ENCODE data around the gene ZNFX1.

DNA sequence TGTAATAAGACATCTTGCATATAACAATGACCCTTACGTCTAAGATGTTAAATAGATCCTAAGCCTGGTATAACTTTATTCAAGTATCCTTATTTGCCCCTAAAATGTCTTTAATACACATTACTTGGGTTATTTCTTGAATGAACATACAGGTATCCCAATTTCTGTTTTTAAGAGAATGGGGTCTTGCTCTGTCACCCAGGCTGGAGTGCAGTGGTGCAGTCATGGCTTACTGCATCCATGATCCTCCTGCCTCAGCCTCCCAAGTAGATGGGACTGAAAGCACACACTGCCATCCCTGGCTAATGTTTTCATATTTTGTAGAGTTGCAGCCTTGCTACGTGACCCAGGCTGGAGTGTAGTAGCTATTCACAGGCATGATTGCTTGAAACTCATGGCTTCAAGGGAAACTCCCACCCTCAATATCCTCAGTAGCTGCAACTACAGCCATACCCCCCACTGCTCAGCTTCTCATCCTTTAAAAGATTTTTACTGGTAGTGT lies 10.4 kb upstream of the ZNFX1 start:
- TF ChIP-seq, protein P1, sequence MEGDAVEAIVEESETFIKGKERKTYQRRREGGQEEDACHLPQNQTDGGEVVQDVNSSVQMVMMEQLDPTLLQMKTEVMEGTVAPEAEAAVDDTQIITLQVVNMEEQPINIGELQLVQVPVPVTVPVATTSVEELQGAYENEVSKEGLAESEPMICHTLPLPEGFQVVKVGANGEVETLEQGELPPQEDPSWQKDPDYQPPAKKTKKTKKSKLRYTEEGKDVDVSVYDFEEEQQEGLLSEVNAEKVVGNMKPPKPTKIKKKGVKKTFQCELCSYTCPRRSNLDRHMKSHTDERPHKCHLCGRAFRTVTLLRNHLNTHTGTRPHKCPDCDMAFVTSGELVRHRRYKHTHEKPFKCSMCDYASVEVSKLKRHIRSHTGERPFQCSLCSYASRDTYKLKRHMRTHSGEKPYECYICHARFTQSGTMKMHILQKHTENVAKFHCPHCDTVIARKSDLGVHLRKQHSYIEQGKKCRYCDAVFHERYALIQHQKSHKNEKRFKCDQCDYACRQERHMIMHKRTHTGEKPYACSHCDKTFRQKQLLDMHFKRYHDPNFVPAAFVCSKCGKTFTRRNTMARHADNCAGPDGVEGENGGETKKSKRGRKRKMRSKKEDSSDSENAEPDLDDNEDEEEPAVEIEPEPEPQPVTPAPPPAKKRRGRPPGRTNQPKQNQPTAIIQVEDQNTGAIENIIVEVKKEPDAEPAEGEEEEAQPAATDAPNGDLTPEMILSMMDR (IDR thresholded peaks at IDR 0.05), result no peak
- TF ChIP-seq POLR2A (IDR thresholded peaks at IDR 0.05), result no peak

All from heart left ventricle (tissue), 13 donors.